ENCODE results near the gene RASA3.
"Not testable (repeated sequence)": the region's sequence is repeated elsewhere in the genome, so short reads cannot be mapped to it uniquely, and the experiment has no call there.

The RASA3 gene

GRCh38 chr13:114027046-114027715 lies 105.2 kb downstream of the RASA3 start:
- FAIRE-seq = no peak

- no peak for FAIRE-seq
Observed at GRCh38 chr13:114026481-114026880, 105.9 kb downstream of the RASA3 start.

- FAIRE-seq = no peak
Observed at GRCh38 chr13:114025714-114026431, 106.5 kb downstream of the RASA3 start.

GRCh38 chr13:114025405-114025713 lies 107.1 kb downstream of the RASA3 start:
- FAIRE-seq = no peak

GRCh38 chr13:114024603-114025404 lies 107.6 kb downstream of the RASA3 start:
- no peak for FAIRE-seq

GRCh38 chr13:114023716-114024602 lies 108.5 kb downstream of the RASA3 start:
- no peak for FAIRE-seq

- no peak for FAIRE-seq
Observed at GRCh38 chr13:114022876-114023275, 109.5 kb downstream of the RASA3 start.

- FAIRE-seq = no peak
Observed at GRCh38 chr13:114022309-114022669, 110.1 kb downstream of the RASA3 start.

GRCh38 chr13:114021464-114022308 lies 110.7 kb downstream of the RASA3 start:
- FAIRE-seq = no peak

- no peak for FAIRE-seq
Observed at GRCh38 chr13:114020750-114021463, 111.5 kb downstream of the RASA3 start.

GRCh38 chr13:114020134-114020533 lies 112.3 kb downstream of the RASA3 start:
- FAIRE-seq = not testable (repeated sequence)

GRCh38 chr13:114019367-114019766 lies 113.1 kb downstream of the RASA3 start:
- FAIRE-seq = no peak

- no peak for FAIRE-seq
Observed at GRCh38 chr13:114018461-114019055, 113.9 kb downstream of the RASA3 start.

GRCh38 chr13:114017966-114018365 lies 114.5 kb downstream of the RASA3 start:
- FAIRE-seq = no peak

GRCh38 chr13:114017028-114017630 lies 115.3 kb downstream of the RASA3 start:
- FAIRE-seq = no peak

GRCh38 chr13:114016321-114017027 lies 115.9 kb downstream of the RASA3 start:
- FAIRE-seq = no peak

GRCh38 chr13:114015969-114016295 lies 116.5 kb downstream of the RASA3 start:
- no peak for FAIRE-seq

GRCh38 chr13:114015111-114015968 lies 117.1 kb downstream of the RASA3 start:
- FAIRE-seq = no peak

Data from islet of Langerhans (tissue), 1 donor.